HG02571 (cell line): Measurements from ENCODE around the gene MEGF11.
"Not testable (repeated sequence)": the region's sequence is repeated elsewhere in the genome, so short reads cannot be mapped to it uniquely, and the experiment has no call there.

Experiments used
- ATAC-seq: cut with Tn5 transposase; IDR thresholded peaks from one replicate; pipeline ENCODE4 v1.9.1; 2021; ENCODE audit warnings: mild to moderate bottlenecking, moderate library complexity; ENCODE audit not compliant: unreplicated experiment

The MEGF11 gene

GRCh38 chr15:66276546-66276945 lies 23.0 kb upstream of the MEGF11 start:
- no peak for ATAC-seq

GRCh38 chr15:66275352-66275751 lies 21.8 kb upstream of the MEGF11 start:
- no peak for ATAC-seq

- no peak for ATAC-seq
Observed at GRCh38 chr15:66270932-66271331, 17.4 kb upstream of the MEGF11 start.

- no peak for ATAC-seq
Observed at GRCh38 chr15:66269326-66270090, 16.0 kb upstream of the MEGF11 start.

- ATAC-seq, result no peak
Observed at GRCh38 chr15:66264859-66265513, 11.4 kb upstream of the MEGF11 start.

- not testable (repeated sequence) for ATAC-seq
Observed at GRCh38 chr15:66262837-66263236, 9.3 kb upstream of the MEGF11 start.

- no peak for ATAC-seq
Observed at GRCh38 chr15:66261056-66261455, 7.5 kb upstream of the MEGF11 start.

GRCh38 chr15:66256692-66257091 lies 3.1 kb upstream of the MEGF11 start:
- no peak for ATAC-seq

- ATAC-seq, result no peak
Observed at GRCh38 chr15:66254951-66255676, 1.6 kb upstream of the MEGF11 start.

- no peak for ATAC-seq
Observed at GRCh38 chr15:66254089-66254950, 770 bp upstream of the MEGF11 start.

GRCh38 chr15:66252685-66253417 lies 699 bp downstream of the MEGF11 start:
- no peak for ATAC-seq

- no peak for ATAC-seq
Observed at GRCh38 chr15:66251790-66252684, 1.5 kb downstream of the MEGF11 start.

GRCh38 chr15:66251065-66251789 lies 2.3 kb downstream of the MEGF11 start:
- ATAC-seq, result no peak

- no peak for ATAC-seq
Observed at GRCh38 chr15:66249605-66250174, 3.9 kb downstream of the MEGF11 start.

- ATAC-seq, result no peak
Observed at GRCh38 chr15:66246937-66247336, 6.6 kb downstream of the MEGF11 start.

- ATAC-seq, result not testable (repeated sequence)
Observed at GRCh38 chr15:66245832-66246231, 7.7 kb downstream of the MEGF11 start.

GRCh38 chr15:66241908-66242285 lies 11.7 kb downstream of the MEGF11 start:
- ATAC-seq, result no peak
